GM10248 (cell line): Measurements from ENCODE around the gene ATRNL1.

Experiments used
- CTCF ChIA-PET: fragments of 300-600 bp; sonication (Branson Sonifier 250); formaldehyde crosslinking; extraction: SDS; loops from one replicate; lab custom pipeline; 2021; ENCODE audit warnings: antibody characterized with exemption; lab: Yijun Ruan, JAX
- POLR2A ChIA-PET: fragments of 350-650 bp; sonication (Branson Sonifier 250); formaldehyde crosslinking; extraction: SDS; loops from one replicate; lab custom pipeline; 2020; ENCODE audit warnings: antibody characterized with exemption; lab: Yijun Ruan, JAX
- DNase-seq: peaks from one replicate; pipeline ENCODE4 v3.0.0; 2012; ENCODE audit errors: extremely low spot score
- CTCF ChIP-seq: IDR thresholded peaks from 2 replicates; pipeline ENCODE4 v1.5.1; 2012; ENCODE audit warnings: mild to moderate bottlenecking, low read depth; ENCODE audit errors: extremely low read depth, missing control alignments, control extremely low read depth

The ATRNL1 gene

GRCh38 chr10:115118346-115118745 lies 25.2 kb downstream of the ATRNL1 start:
- no peak for TF ChIP-seq CTCF
- no peak for DNase-seq
- CTCF ChIA-PET: no interaction called here
- POLR2A ChIA-PET: no interaction called here

- no peak for DNase-seq
- TF ChIP-seq CTCF: no peak
- POLR2A ChIA-PET: no interaction called here
- CTCF ChIA-PET: interaction anchor here (0.9 to 1.1 kb wide), 2 partner anchors 246 to 575 kb away, joined by 3 to 4 read pairs; no protein-coding TSS in a partner anchor
Measured at GRCh38 chr10:115125505-115125904, 32.3 kb downstream of the ATRNL1 start.

GRCh38 chr10:115129752-115130151 lies 36.6 kb downstream of the ATRNL1 start:
- POLR2A ChIA-PET: no interaction called here
- CTCF ChIA-PET: interaction anchor here (0.8 to 2.4 kb wide), 18 partner anchors 13 to 826 kb away, joined by 3 to 58 read pairs (median 4); partner anchors contain the start of gene FHIP2A
- peak; percentile 16 for TF ChIP-seq CTCF
- DNase-seq: peak; percentile 15

- ChIA-PET CTCF (interaction anchor here (2.7 kb wide), 1 partner anchor 259 kb away, joined by 10 read pairs; no protein-coding TSS in a partner anchor), POLR2A (no interaction called here)
- DNase-seq: no peak
- no peak for TF ChIP-seq CTCF
Measured at GRCh38 chr10:115136616-115137015, 43.5 kb downstream of the ATRNL1 start.

- ChIA-PET CTCF (interaction anchor here (0.8 to 2.2 kb wide), 7 partner anchors 11 to 429 kb away, joined by 3 to 9 read pairs (median 4); no protein-coding TSS in a partner anchor), POLR2A (no interaction called here)
- TF ChIP-seq CTCF: peak; percentile 38
- no peak for DNase-seq
Measured at GRCh38 chr10:115141254-115141653, 48.1 kb downstream of the ATRNL1 start.

GRCh38 chr10:115157357-115157756 lies 64.2 kb downstream of the ATRNL1 start:
- DNase-seq: no peak
- ChIA-PET POLR2A (no interaction called here), CTCF (interaction anchor here (0.9 to 1.5 kb wide), 3 partner anchors 14 to 15 kb away, joined by 3 read pairs; no protein-coding TSS in a partner anchor)
- no peak for TF ChIP-seq CTCF

- no peak for TF ChIP-seq CTCF
- CTCF ChIA-PET: no interaction called here
- no peak for DNase-seq
- POLR2A ChIA-PET: no interaction called here
Measured at GRCh38 chr10:115163129-115163528, 70.0 kb downstream of the ATRNL1 start.
